MM.1S (cell line): ENCODE results near the gene ABCA2.

ENCODE experiments used
- CTCF ChIP-seq: fragments of 300-600 bp; sonication (generic); IDR thresholded peaks from 2 replicates; pipeline ENCODE4 v1.5.1; 2016; ENCODE audit warnings: antibody characterized with exemption, low read length, mixed read lengths
- EZH2 ChIP-seq: fragments of 300-600 bp; sonication (generic); optimal IDR thresholded peaks from 2 replicates; pipeline ENCODE3; 2017; ENCODE audit warnings: low read depth, mild to moderate bottlenecking, antibody characterized with exemption, low read length, mixed read lengths
- EZH2phosphoT487 ChIP-seq: fragments of 300-600 bp; sonication (generic); IDR thresholded peaks from 2 replicates; pipeline ENCODE4 v1.6.1; 2018; ENCODE audit warnings: antibody characterized with exemption, low read length

- TF ChIP-seq CTCF (no peak), EZH2 (no peak), EZH2phosphoT487 (no peak)
Measured at GRCh38 chr9:136977649-136978072, 50.4 kb downstream of the ABCA2 start.
